NB4 (cell line): ENCODE results near the gene FBXO28.

ENCODE experiments used
- POLR2A ChIP-seq: IDR thresholded peaks from 2 replicates; pipeline ENCODE4 v1.6.1; 2011; ENCODE audit warnings: mild to moderate bottlenecking; ENCODE audit not compliant: insufficient read length; ENCODE audit errors: extremely low read depth
- TF ChIP-seq, protein P1 (sequence below): IDR thresholded peaks from one replicate; pipeline ENCODE4 v1.5.1; 2012; ENCODE audit warnings: low read depth, low read length
- TF ChIP-seq, protein P2 (sequence below): IDR thresholded peaks from 2 replicates; pipeline ENCODE4 v1.6.1; 2011; ENCODE audit warnings: low read depth, low read length

DNA sequence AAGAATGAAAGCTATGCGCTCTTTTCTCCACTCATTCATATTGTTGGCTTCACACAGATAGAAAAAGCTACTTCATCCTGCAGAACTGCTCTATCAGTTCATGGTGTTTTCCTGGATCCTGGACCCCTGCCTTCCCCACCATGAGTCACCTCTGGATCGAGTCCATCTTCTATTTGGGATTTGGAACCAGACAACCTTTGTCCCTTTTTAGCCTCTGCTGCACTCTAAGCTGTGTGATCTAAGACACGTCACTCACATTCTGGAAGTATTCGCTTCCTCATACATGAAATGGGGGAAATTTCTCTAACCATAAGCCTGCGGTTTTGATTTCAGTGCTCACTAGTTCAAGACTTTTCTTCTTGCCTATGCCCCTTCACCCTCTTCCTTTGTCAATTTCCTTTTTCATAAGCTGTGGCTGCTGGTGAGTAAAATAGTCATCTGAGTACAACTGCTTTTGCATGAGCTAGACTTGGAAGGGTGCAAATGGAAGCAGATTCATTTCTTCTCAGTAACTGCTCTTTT lies 55.0 kb downstream of the FBXO28 start:
- TF ChIP-seq, protein P1, sequence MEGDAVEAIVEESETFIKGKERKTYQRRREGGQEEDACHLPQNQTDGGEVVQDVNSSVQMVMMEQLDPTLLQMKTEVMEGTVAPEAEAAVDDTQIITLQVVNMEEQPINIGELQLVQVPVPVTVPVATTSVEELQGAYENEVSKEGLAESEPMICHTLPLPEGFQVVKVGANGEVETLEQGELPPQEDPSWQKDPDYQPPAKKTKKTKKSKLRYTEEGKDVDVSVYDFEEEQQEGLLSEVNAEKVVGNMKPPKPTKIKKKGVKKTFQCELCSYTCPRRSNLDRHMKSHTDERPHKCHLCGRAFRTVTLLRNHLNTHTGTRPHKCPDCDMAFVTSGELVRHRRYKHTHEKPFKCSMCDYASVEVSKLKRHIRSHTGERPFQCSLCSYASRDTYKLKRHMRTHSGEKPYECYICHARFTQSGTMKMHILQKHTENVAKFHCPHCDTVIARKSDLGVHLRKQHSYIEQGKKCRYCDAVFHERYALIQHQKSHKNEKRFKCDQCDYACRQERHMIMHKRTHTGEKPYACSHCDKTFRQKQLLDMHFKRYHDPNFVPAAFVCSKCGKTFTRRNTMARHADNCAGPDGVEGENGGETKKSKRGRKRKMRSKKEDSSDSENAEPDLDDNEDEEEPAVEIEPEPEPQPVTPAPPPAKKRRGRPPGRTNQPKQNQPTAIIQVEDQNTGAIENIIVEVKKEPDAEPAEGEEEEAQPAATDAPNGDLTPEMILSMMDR: no peak
- no peak for TF ChIP-seq POLR2A
- TF ChIP-seq, protein P2, sequence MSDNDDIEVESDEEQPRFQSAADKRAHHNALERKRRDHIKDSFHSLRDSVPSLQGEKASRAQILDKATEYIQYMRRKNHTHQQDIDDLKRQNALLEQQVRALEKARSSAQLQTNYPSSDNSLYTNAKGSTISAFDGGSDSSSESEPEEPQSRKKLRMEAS: no peak
